Stimulated activated effector memory CD8-positive, alpha-beta T cell treated with anti-CD3 and anti-CD28 coated beads, Interleukin-12 subunit alpha, Interleukin-12 subunit beta, amount 100 ng/mL, for 72 hours (primary cell): ENCODE data around the gene WEE2.
"Not testable (repeated sequence)": the region's sequence is repeated elsewhere in the genome, so short reads cannot be mapped to it uniquely, and the experiment has no call there.

ENCODE experiments used
- ATAC-seq: fragments of 150-1000 bp; cut with Tn5 transposase; 2 replicates; pipeline ENCODE4 v1.10.0; 2021
- DNase-seq, 2 donors: peaks; one replicate each; pipeline ENCODE4 v3.0.0; 2021 to 2022; ENCODE audit warnings: low spot score in 2 of 2
- H3K27ac Mint-ChIP-seq: one replicate; pipeline ENCODE4 v1.8.0; 2022; ENCODE audit warnings: mild to moderate bottlenecking, mixed read lengths
- H3K36me3 Mint-ChIP-seq: one replicate; pipeline ENCODE4 v1.8.0; 2022; ENCODE audit warnings: mild to moderate bottlenecking, mixed read lengths
- H3K4me1 Mint-ChIP-seq: one replicate; pipeline ENCODE4 v1.8.0; 2022; ENCODE audit warnings: mixed read lengths
- H3K4me3 Mint-ChIP-seq: one replicate; pipeline ENCODE4 v1.8.0; 2022; ENCODE audit warnings: mild to moderate bottlenecking, mixed read lengths
- H3K9me3 Mint-ChIP-seq: one replicate; pipeline ENCODE4 v1.8.0; 2022; ENCODE audit warnings: mixed read lengths

The WEE2 gene

GRCh38 chr7:141679014-141679413 lies 29.1 kb upstream of the WEE2 start:
- peaks cover 7% of the 10 kb centered on the region for H3K4me1 Mint-ChIP-seq
- peak; percentile 91 for ATAC-seq

GRCh38 chr7:141685285-141686023 lies 22.7 kb upstream of the WEE2 start:
- H3K36me3 Mint-ChIP-seq = peaks cover 33% of the 10 kb centered on the region

More at GRCh38 chr7:141679014-141679413, 29.1 kb upstream of the WEE2 start:
- DNase-seq = no peak
- Mint-ChIP-seq H3K27ac (no peak overlapping the region), H3K9me3 (no peaks in the 10 kb centered on the region), H3K4me3 (no peak overlapping the region), H3K36me3 (peaks cover 38% of the 10 kb centered on the region)

GRCh38 chr7:141686074-141686473 lies 22.1 kb upstream of the WEE2 start:
- Mint-ChIP-seq H3K36me3 (peaks cover 33% of the 10 kb centered on the region), H3K27ac (no peak overlapping the region), H3K9me3 (no peaks in the 10 kb centered on the region), H3K4me3 (no peak overlapping the region), H3K4me1 (peaks cover 22% of the 10 kb centered on the region)
- DNase-seq (no peak), ATAC-seq (no peak)

More at GRCh38 chr7:141685285-141686023, 22.7 kb upstream of the WEE2 start:
- Mint-ChIP-seq H3K9me3 (no peaks in the 10 kb centered on the region), H3K4me3 (no peak overlapping the region), H3K27ac (no peak overlapping the region), H3K4me1 (peaks cover 25% of the 10 kb centered on the region)
- ATAC-seq (no peak), DNase-seq (no peak)

- Mint-ChIP-seq H3K36me3 (peaks cover 33% of the 10 kb centered on the region), H3K4me3 (no peak overlapping the region), H3K9me3 (no peaks in the 10 kb centered on the region), H3K27ac (no peak overlapping the region), H3K4me1 (peaks cover 22% of the 10 kb centered on the region)
- no peak for ATAC-seq
- no peak for DNase-seq
Measured at GRCh38 chr7:141686670-141687069, 21.5 kb upstream of the WEE2 start.

GRCh38 chr7:141688043-141688442 lies 20.1 kb upstream of the WEE2 start:
- ATAC-seq (no peak), DNase-seq (no peak)
- Mint-ChIP-seq H3K4me1 (peaks cover 25% of the 10 kb centered on the region), H3K36me3 (peaks cover 20% of the 10 kb centered on the region), H3K27ac (no peak overlapping the region), H3K9me3 (no peaks in the 10 kb centered on the region), H3K4me3 (no peak overlapping the region)

- H3K9me3 Mint-ChIP-seq, DNase-seq, H3K4me3 Mint-ChIP-seq, ATAC-seq: not testable (repeated sequence)
- Mint-ChIP-seq H3K4me1 (peaks cover 26% of the 10 kb centered on the region), H3K36me3 (peaks cover 12% of the 10 kb centered on the region), H3K27ac (peak overlapping the region; percentile 0)
Measured at GRCh38 chr7:141689072-141689825, 18.9 kb upstream of the WEE2 start.

- Mint-ChIP-seq H3K27ac (no peak overlapping the region), H3K4me1 (peaks cover 38% of the 10 kb centered on the region)
- no peak for ATAC-seq
Measured at GRCh38 chr7:141691540-141691939, 16.6 kb upstream of the WEE2 start.

GRCh38 chr7:141691961-141692360 lies 16.2 kb upstream of the WEE2 start:
- Mint-ChIP-seq H3K4me3 (no peak overlapping the region), H3K4me1 (peaks cover 38% of the 10 kb centered on the region), H3K27ac (no peak overlapping the region), H3K36me3 (peaks cover 6% of the 10 kb centered on the region), H3K9me3 (no peaks in the 10 kb centered on the region)
- ATAC-seq (no peak), DNase-seq (no peak)

More at GRCh38 chr7:141691540-141691939, 16.6 kb upstream of the WEE2 start:
- no peak overlapping the region for H3K4me3 Mint-ChIP-seq
- H3K36me3 Mint-ChIP-seq = peaks cover 6% of the 10 kb centered on the region
- no peak for DNase-seq
- no peaks in the 10 kb centered on the region for H3K9me3 Mint-ChIP-seq

GRCh38 chr7:141693082-141693481 lies 15.1 kb upstream of the WEE2 start:
- H3K4me3 Mint-ChIP-seq = no peak overlapping the region
- H3K36me3 Mint-ChIP-seq = peaks cover 12% of the 10 kb centered on the region
- ATAC-seq = no peak
- no peak overlapping the region for H3K27ac Mint-ChIP-seq
- peaks cover 43% of the 10 kb centered on the region for H3K4me1 Mint-ChIP-seq
- no peaks in the 10 kb centered on the region for H3K9me3 Mint-ChIP-seq
- DNase-seq = no peak

GRCh38 chr7:141695803-141696289 lies 12.3 kb upstream of the WEE2 start:
- DNase-seq (no peak), ATAC-seq (no peak)
- Mint-ChIP-seq H3K36me3 (peaks cover 20% of the 10 kb centered on the region), H3K4me1 (peaks cover 54% of the 10 kb centered on the region), H3K4me3 (no peak overlapping the region), H3K9me3 (no peaks in the 10 kb centered on the region), H3K27ac (no peak overlapping the region)

- Mint-ChIP-seq H3K4me1 (peaks cover 57% of the 10 kb centered on the region), H3K36me3 (peaks cover 23% of the 10 kb centered on the region), H3K9me3 (no peaks in the 10 kb centered on the region), H3K4me3 (no peak overlapping the region), H3K27ac (peak overlapping the region; percentile 27)
- ATAC-seq (no peak), DNase-seq (no peak)
Measured at GRCh38 chr7:141696348-141696747, 11.8 kb upstream of the WEE2 start.

- no peak overlapping the region for H3K4me3 Mint-ChIP-seq
- H3K36me3 Mint-ChIP-seq = peaks cover 23% of the 10 kb centered on the region
- H3K4me1 Mint-ChIP-seq = peaks cover 57% of the 10 kb centered on the region
- H3K9me3 Mint-ChIP-seq = no peaks in the 10 kb centered on the region
- no peak overlapping the region for H3K27ac Mint-ChIP-seq
- ATAC-seq = no peak
- DNase-seq = no peak
Measured at GRCh38 chr7:141697211-141697871, 10.8 kb upstream of the WEE2 start.

GRCh38 chr7:141698247-141699015 lies 9.7 kb upstream of the WEE2 start:
- Mint-ChIP-seq H3K4me3 (no peak overlapping the region), H3K4me1 (peaks cover 52% of the 10 kb centered on the region), H3K36me3 (peaks cover 23% of the 10 kb centered on the region), H3K27ac (no peak overlapping the region), H3K9me3 (no peaks in the 10 kb centered on the region)
- no peak for ATAC-seq
- no peak for DNase-seq

- Mint-ChIP-seq H3K36me3 (peaks cover 23% of the 10 kb centered on the region), H3K4me3 (peak overlapping the region; percentile 79), H3K9me3 (no peaks in the 10 kb centered on the region), H3K27ac (no peak overlapping the region), H3K4me1 (peaks cover 47% of the 10 kb centered on the region)
- no peak for ATAC-seq
- DNase-seq = no peak
Measured at GRCh38 chr7:141699860-141700259, 8.3 kb upstream of the WEE2 start.
